Pons (tissue), 1 donor: ENCODE measurements around the gene KLF6.

Experiments
- DNase-seq: peaks from one replicate; pipeline ENCODE4 v3.0.0-alpha.2; 2016; ENCODE audit warnings: low spot score

Gene KLF6

GRCh38 chr10:3784510-3785250, at the start of gene KLF6:
KLF6 (minus strand) TSS chr10:3785209; CDS start chr10:3785014, 195 bp downstream.
- no peak for DNase-seq

GRCh38 chr10:3834404-3834803, 49.4 kb upstream of the KLF6 start:
- DNase-seq: no peak

- no peak for DNase-seq
These were observed 48.0 kb upstream of the KLF6 start for GRCh38 chr10:3833046-3833445.

GRCh38 chr10:3832022-3832786, 47.2 kb upstream of the KLF6 start:
- no peak for DNase-seq

- DNase-seq: no peak
These were observed 46.6 kb upstream of the KLF6 start for GRCh38 chr10:3831608-3832007.

- no peak for DNase-seq
These were observed 45.9 kb upstream of the KLF6 start for GRCh38 chr10:3830946-3831345.

- no peak for DNase-seq
These were observed 44.4 kb upstream of the KLF6 start for GRCh38 chr10:3829156-3830050.

GRCh38 chr10:3828404-3829155, 43.6 kb upstream of the KLF6 start:
- peak; percentile 66 for DNase-seq

GRCh38 chr10:3827768-3828403, 42.9 kb upstream of the KLF6 start:
- no peak for DNase-seq

- no peak for DNase-seq
These were observed 42.3 kb upstream of the KLF6 start for GRCh38 chr10:3827266-3827665.

- no peak for DNase-seq
These were observed 40.9 kb upstream of the KLF6 start for GRCh38 chr10:3825862-3826351.

GRCh38 chr10:3825244-3825643, 40.2 kb upstream of the KLF6 start:
- DNase-seq: no peak

- no peak for DNase-seq
These were observed 37.7 kb upstream of the KLF6 start for GRCh38 chr10:3822541-3823330.

- no peak for DNase-seq
These were observed 35.2 kb upstream of the KLF6 start for GRCh38 chr10:3820255-3820654.

GRCh38 chr10:3816995-3817394, 32.0 kb upstream of the KLF6 start:
- DNase-seq: no peak

GRCh38 chr10:3814838-3815220, 29.8 kb upstream of the KLF6 start:
- no peak for DNase-seq

- no peak for DNase-seq
These were observed 29.2 kb upstream of the KLF6 start for GRCh38 chr10:3813986-3814837.

GRCh38 chr10:3813267-3813666, 28.3 kb upstream of the KLF6 start:
- DNase-seq: no peak

- no peak for DNase-seq
These were observed 27.1 kb upstream of the KLF6 start for GRCh38 chr10:3812141-3812540.
